T-cell (primary cell): ENCODE data around the gene EPAS1. TPM values are rescaled to one million over a fixed set of nuclear protein-coding genes. Genes with fewer than 3 reads are reported as not detected.

Experiments used
- total RNA-seq, 35 experiments: library from RNA in 6 of 35; stranded (reverse) in 6 of 35; fragments of 120-200 nt in 1 of 35; gene quantifications; one replicate each; pipeline versions ENCODE4 v1.2.1 to v1.2.4 and lab custom pipeline; 2013 to 2026

EPAS1 gene
- total RNA-seq, 5 donors from 2014 or later (not counting 1 experiment from before 2014, with no cell fraction given) = 1.0 to 4.0 (median 3.0) TPM

Other genes starting within 250 kb of the EPAS1 start
- not detected for gene TMEM247, start 182.2 kb downstream of the EPAS1 start, total RNA-seq
- 10 to 100 TPM; 15.9 to 25.2 (median 19.6) TPM for gene RHOQ, start 245.1 kb downstream of the EPAS1 start, total RNA-seq
- gene ATP6V1E2, start 245.2 kb downstream of the EPAS1 start, total RNA-seq = 10 to 100 TPM in 4 of 5 donors, 1 to 10 TPM in 1; 8.8 to 16.6 (median 13.8) TPM